GM21390 (cell line): ENCODE measurements around the gene SPSB1.

Source experiments
- ATAC-seq: cut with Tn5 transposase; IDR thresholded peaks from one replicate; pipeline ENCODE4 v1.9.1; 2021; ENCODE audit not compliant: unreplicated experiment

Gene SPSB1

GRCh38 chr1:9416506-9416905 is 123.8 kb downstream of the SPSB1 start:
- ATAC-seq = no peak

- no peak for ATAC-seq
These were observed 124.3 kb downstream of the SPSB1 start for GRCh38 chr1:9416918-9417500.

- ATAC-seq = no peak
These were observed 125.0 kb downstream of the SPSB1 start for GRCh38 chr1:9417695-9418094.

GRCh38 chr1:9418851-9419250 is 126.2 kb downstream of the SPSB1 start:
- ATAC-seq = no peak
